Activated CD4-positive, alpha-beta T cell treated with anti-CD3 and anti-CD28 coated beads, Interleukin-2, Interleukin-4, amounts not matched to agents 100 ng/mL and 50 ng/mL, durations not matched to agents 16 hours and 8 hours (primary cell): ENCODE data around the gene ZSCAN20.

Source experiments
- DNase-seq: peaks from one replicate; pipeline ENCODE4 v3.0.0-alpha.2; 2020; ENCODE audit warnings: low spot score

The ZSCAN20 gene

GRCh38 chr1:33535334-33535733 is 62.9 kb downstream of the ZSCAN20 start:
- DNase-seq: no peak

GRCh38 chr1:33537885-33538284 is 65.4 kb downstream of the ZSCAN20 start:
- no peak for DNase-seq

GRCh38 chr1:33541966-33542365 is 69.5 kb downstream of the ZSCAN20 start:
- DNase-seq: no peak
